GM12878 (cell line): Measurements from ENCODE around the gene DYNC2H1. TPM values are rescaled to one million over a fixed set of nuclear protein-coding genes. Genes with fewer than 3 reads are reported as not detected.

Source experiments
- ATAC-seq: fragments of 200-7000 bp; cut with Tn5 transposase; 3 replicates; pipeline ENCODE4 v1.9.1; 2020; ENCODE audit warnings: mild to moderate bottlenecking, moderate library complexity
- BruUV-seq: library from RNA; stranded (reverse); fragments of 400-500 nt; replicated peaks from 2 replicates; lab custom pipeline; 2021; lab: Mats Ljungman, UMichigan
- CTCF ChIA-PET: fragments of 300-600 bp; sonication (Branson Sonifier 250); formaldehyde crosslinking; extraction: SDS; loops from one replicate; lab custom pipeline; 2021; ENCODE audit warnings: inconsistent platforms; lab: Yijun Ruan, JAX
- POLR2A ChIA-PET: fragments of 350-600 bp; formaldehyde crosslinking; extraction: SDS; loops from one replicate; lab custom pipeline; 2021; ENCODE audit warnings: inconsistent platforms; lab: Charles Lee
- RAD21 ChIA-PET: fragments of 300-600 bp; sonication (Branson Sonifier 250); formaldehyde crosslinking; loops from one replicate; lab custom pipeline; 2023; ENCODE audit warnings: antibody characterized with exemption; ENCODE audit not compliant: unreplicated experiment; lab: Charles Lee
- SMC1A ChIA-PET: fragments of 300-600 bp; sonication (Branson Sonifier 250); formaldehyde crosslinking; loops from one replicate; lab custom pipeline; 2023; ENCODE audit not compliant: unreplicated experiment, uncharacterized antibody; lab: Charles Lee
- DNase-seq: peaks from one replicate; pipeline ENCODE4 v3.0.0-alpha.2; 2011; ENCODE audit warnings: low read depth, low spot score
- FAIRE-seq: peaks from 3 replicates; lab custom pipeline; 2011; peaks lifted over from hg19 to GRCh38; lab: Jason Lieb, UNC
- H2AFZ ChIP-seq: 2 replicates; pipeline ENCODE4 v1.6.0; 2011; ENCODE audit warnings: low read depth, low read length, control low read depth; ENCODE audit not compliant: control insufficient read depth
- H3K27ac ChIP-seq: 2 replicates; pipeline ENCODE4 v1.5.1; 2011; ENCODE audit warnings: control low read depth; ENCODE audit not compliant: control insufficient read depth, insufficient read depth
- H3K27me3 ChIP-seq, 2 experiments: replicated peaks in 1 of 2; 2 replicates each; pipeline versions ENCODE4 v1.6.0 to v1.6.1; 2011; ENCODE audit warnings: low read length in 1 of 2; ENCODE audit not compliant: control insufficient read depth in 2 of 2, insufficient read depth in 2 of 2
- H3K36me3 ChIP-seq, 2 experiments: 2 replicates each; pipeline ENCODE4 v1.5.1; 2011; ENCODE audit warnings: low read length in 1 of 2; ENCODE audit not compliant: control insufficient read depth in 2 of 2, insufficient read depth in 2 of 2
- H3K4me1 ChIP-seq: 2 replicates; pipeline ENCODE4 v1.6.1; 2011; ENCODE audit warnings: mild to moderate bottlenecking, low read length, moderate library complexity, mixed read lengths; ENCODE audit not compliant: control insufficient read depth, insufficient read depth
- H3K4me2 ChIP-seq: 2 replicates; pipeline ENCODE4 v1.6.0; 2011; ENCODE audit warnings: control low read depth; ENCODE audit not compliant: control insufficient read depth, insufficient read depth
- H3K4me3 ChIP-seq: fragments of 200-600 bp; sonication (generic); 2 replicates; pipeline ENCODE4 v1.5.1; 2016
- H3K79me2 ChIP-seq: 2 replicates; pipeline ENCODE4 v1.6.0; 2011; ENCODE audit warnings: low read length; ENCODE audit not compliant: control insufficient read depth, insufficient read depth
- H3K9ac ChIP-seq: 2 replicates; pipeline ENCODE4 v1.8.0; 2011; ENCODE audit warnings: low read length, control low read depth, mixed read lengths; ENCODE audit not compliant: control insufficient read depth, insufficient read depth
- H3K9me3 ChIP-seq: replicated peaks from 3 replicates; pipeline ENCODE4 v1.5.1; 2011; ENCODE audit warnings: mild to moderate bottlenecking, low read length; ENCODE audit not compliant: control insufficient read depth, insufficient read depth
- H4K20me1 ChIP-seq: 2 replicates; pipeline ENCODE4 v1.6.0; 2011; ENCODE audit not compliant: control insufficient read depth, insufficient read depth
- BMI1 ChIP-seq: fragments of 450-650 bp; IDR thresholded peaks from 2 replicates; pipeline ENCODE4 v1.6.1; 2016; ENCODE audit warnings: mild to moderate bottlenecking, moderate library complexity, borderline replicate concordance
- EGR1 ChIP-seq, 2 experiments: IDR thresholded peaks; 1 replicate in 1 of 2; 2 replicates in 1 of 2; pipeline ENCODE4 v1.6.1; 2011 to 2012; ENCODE audit warnings: low read depth in 2 of 2, low read length in 2 of 2, borderline replicate concordance in 1 of 2, mild to moderate bottlenecking in 1 of 2, moderate library complexity in 1 of 2
- EP300 ChIP-seq, 2 experiments: fragments of 150-350 bp in 1 of 2; IDR thresholded peaks; 2 replicates each; pipeline ENCODE4 v1.6.1; 2011 to 2012; ENCODE audit warnings: low read depth in 2 of 2, low read length in 2 of 2, borderline replicate concordance in 1 of 2, improper control_type of control experiment in 1 of 2, inconsistent platforms in 1 of 2; ENCODE audit not compliant: control insufficient read depth in 1 of 2
- FOXK2 ChIP-seq: fragments of 450-650 bp; IDR thresholded peaks from 2 replicates; pipeline ENCODE4 v1.6.1; 2017; ENCODE audit warnings: mild to moderate bottlenecking, moderate library complexity
- GABPA ChIP-seq: IDR thresholded peaks from 2 replicates; pipeline ENCODE4 v1.6.1; 2014; ENCODE audit warnings: antibody characterized with exemption, low read depth, mild to moderate bottlenecking, inconsistent platforms
- HDAC2 ChIP-seq: fragments of 200-600 bp; sonication (generic); IDR thresholded peaks from 2 replicates; pipeline ENCODE4 v1.6.1; 2017
- NBN ChIP-seq: fragments of 450-650 bp; IDR thresholded peaks from 2 replicates; pipeline ENCODE4 v1.6.1; 2016
- NFYB ChIP-seq: IDR thresholded peaks from 2 replicates; pipeline ENCODE4 v1.6.1; 2011; ENCODE audit warnings: low read depth, mild to moderate bottlenecking, low read length, improper control_type of control experiment, moderate library complexity; ENCODE audit not compliant: insufficient read depth
- SRF ChIP-seq, 2 experiments: IDR thresholded peaks; 2 replicates each; pipeline ENCODE4 v1.6.1; 2011; ENCODE audit warnings: low read depth in 2 of 2, low read length in 2 of 2, mild to moderate bottlenecking in 1 of 2, moderate library complexity in 1 of 2
- TCF7 ChIP-seq: IDR thresholded peaks from 2 replicates; pipeline ENCODE4 v1.6.1; 2014; ENCODE audit warnings: antibody characterized with exemption, borderline replicate concordance
- WGBS: methylation state at CpG from one replicate; pipeline ENCODE4 v1.1.6; 2016; ENCODE audit warnings: low lambda C conversion rate; ENCODE audit not compliant: insufficient replicate concordance, insufficient coverage; ENCODE audit errors: missing lambda C conversion rate; 5-methylcytosine and 5-hydroxymethylcytosine counted together
- in situ Hi-C: fragments of 300-500 bp; cut with MboI; formaldehyde crosslinking; loops from 9 replicates; pipeline ENCODE4 v1.14.3; 2018; ENCODE audit warnings: mixed read lengths
- intact Hi-C: fragments of 100-400 bp; cut with micrococcal nuclease; formaldehyde crosslinking; loops from one replicate; pipeline ENCODE4 v1.14.2; 2022; ENCODE audit not compliant: unreplicated experiment
- polyA plus RNA-seq, 11 experiments: library from polyadenylated mRNA; depleted of rRNA in 4 of 11; unstranded in 6 of 11; stranded (reverse) in 5 of 11; fragments of >200 nt; fragmentation: Nextera tagmentation in 4 of 11; fragmentation: Illumina TruSeq in 1 of 11; extraction: Ambion mirVana in 4 of 11; extraction: Trizol in 1 of 11; gene quantifications; 1 replicate in 1 of 11; 2 replicates in 10 of 11; pipeline versions ENCODE4 v1.2.1 to v1.2.3, GENCODE V29; 2011 to 2016; ENCODE audit warnings: inconsistent platforms in 2 of 11, missing spikeins in 2 of 11, low read depth in 1 of 11
- total RNA-seq, 4 experiments: library from RNA; depleted of rRNA in 3 of 4; stranded (reverse); fragments of >200 nt in 3 of 4; fragmentation: Illumina TruSeq in 1 of 4; extraction: Trizol in 1 of 4; gene quantifications; 2 replicates each; pipeline versions ENCODE4 v1.2.1 to v1.2.3, GENCODE V29; 2013 to 2021
- TF ChIP-seq, protein P1 (sequence below): fragments of 150-350 bp; IDR thresholded peaks from 2 replicates; pipeline ENCODE4 v1.6.1; 2014; ENCODE audit warnings: mild to moderate bottlenecking, low read depth, low read length

The DYNC2H1 gene
- total and polyA plus RNA-seq, 10 of the 15 experiments (the other 5 are each of a cell fraction or from before 2014, with no cell fraction given), result 0.12 to 3.9 (median 0.23) TPM; not detected in 2

DNA sequence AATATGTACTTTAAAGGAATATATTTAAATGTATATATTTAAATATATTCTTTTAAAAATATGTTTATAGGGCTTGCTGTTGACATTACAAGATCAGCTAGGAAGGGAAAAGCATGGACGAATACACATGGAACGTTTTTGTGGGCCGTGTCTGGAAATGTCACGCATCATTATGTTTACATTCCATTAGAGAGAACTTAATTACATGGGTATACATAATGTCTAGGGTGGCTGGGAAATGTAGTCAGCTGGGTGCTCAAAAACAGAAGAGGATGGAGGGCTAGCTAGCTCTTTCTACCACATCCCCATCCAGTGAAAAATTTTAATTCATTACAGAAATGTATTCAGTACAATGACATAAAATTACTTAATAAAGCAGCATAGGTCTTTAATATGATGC lies 371.2 kb downstream of the DYNC2H1 start:
- no TSS peak for BruUV-seq
- Histone ChIP-seq H3K36me3 (no peaks in the 10 kb centered on the region), H3K27me3 (no peaks in the 10 kb centered on the region), H3K27ac (no peak overlapping the region), H3K79me2 (no peaks in the 10 kb centered on the region), H3K4me1 (no peaks in the 10 kb centered on the region), H3K9me3 (no peaks in the 10 kb centered on the region), H2AFZ (no peak overlapping the region), H3K9ac (no peak overlapping the region), H3K4me3 (no peak overlapping the region), H4K20me1 (no peaks in the 10 kb centered on the region), H3K4me2 (no peak overlapping the region)
- no peak for FAIRE-seq
- in situ Hi-C loops, result no loop called here
- WGBS, result 43% methylated on average over 4 of the region's 4 CpGs
- ChIA-PET SMC1A (interaction anchor here (1.6 kb wide), 1 partner anchor 11 kb away, joined by 4 read pairs; no protein-coding TSS in a partner anchor), RAD21 (no interaction called here), POLR2A (no interaction called here), CTCF (no interaction called here)
- TF ChIP-seq HDAC2 (no peak), EGR1 (IDR thresholded peaks at IDR 0.05; ENCODE audit: borderline replicate concordance in 1 of 2, low read depth in 2 of 2, low read length in 2 of 2) (no peak), TCF7 (no peak), FOXK2 (no peak), BMI1 (no peak), GABPA (no peak), NBN (no peak), SRF (IDR thresholded peaks at IDR 0.05; ENCODE audit: low read depth in 2 of 2, low read length in 2 of 2) (no peak), NFYB (no peak), EP300 (IDR thresholded peaks at IDR 0.05; ENCODE audit: borderline replicate concordance in 1 of 2, control insufficient read depth in 1 of 2, low read depth in 2 of 2, low read length in 2 of 2) (no peak)
- TF ChIP-seq, protein P1, sequence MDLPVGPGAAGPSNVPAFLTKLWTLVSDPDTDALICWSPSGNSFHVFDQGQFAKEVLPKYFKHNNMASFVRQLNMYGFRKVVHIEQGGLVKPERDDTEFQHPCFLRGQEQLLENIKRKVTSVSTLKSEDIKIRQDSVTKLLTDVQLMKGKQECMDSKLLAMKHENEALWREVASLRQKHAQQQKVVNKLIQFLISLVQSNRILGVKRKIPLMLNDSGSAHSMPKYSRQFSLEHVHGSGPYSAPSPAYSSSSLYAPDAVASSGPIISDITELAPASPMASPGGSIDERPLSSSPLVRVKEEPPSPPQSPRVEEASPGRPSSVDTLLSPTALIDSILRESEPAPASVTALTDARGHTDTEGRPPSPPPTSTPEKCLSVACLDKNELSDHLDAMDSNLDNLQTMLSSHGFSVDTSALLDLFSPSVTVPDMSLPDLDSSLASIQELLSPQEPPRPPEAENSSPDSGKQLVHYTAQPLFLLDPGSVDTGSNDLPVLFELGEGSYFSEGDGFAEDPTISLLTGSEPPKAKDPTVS, result no peak
- ATAC-seq, result no peak
- intact Hi-C loops, result no loop called here
- no peak for DNase-seq
